Stomach (tissue), 4 donors: ENCODE results near the gene MCC.

Source experiments
- EP300 ChIP-seq: sonication (generic); formaldehyde crosslinking; IDR thresholded peaks from one replicate; pipeline ENCODE4 v1.6.1; 2017; ENCODE audit warnings: antibody characterized with exemption
- POLR2A ChIP-seq, 4 donors: fragments of 450-650 bp; IDR thresholded peaks; one replicate each; pipeline ENCODE4 v1.6.1; 2016; ENCODE audit warnings: antibody characterized with exemption in 4 of 4, control low read depth in 2 of 4, mild to moderate bottlenecking in 1 of 4, moderate library complexity in 1 of 4
- TF ChIP-seq, protein P1 (sequence below), 7 experiments: fragments of 450-650 bp in 4 of 7; fragments of 200-600 bp in 3 of 7; sonication (generic) in 3 of 7; IDR thresholded peaks; one replicate each; pipeline ENCODE4 v1.5.1; 2016 to 2019; ENCODE audit warnings: antibody characterized with exemption in 7 of 7, control low read depth in 2 of 7, mild to moderate bottlenecking in 1 of 7

- TF ChIP-seq, protein P1, sequence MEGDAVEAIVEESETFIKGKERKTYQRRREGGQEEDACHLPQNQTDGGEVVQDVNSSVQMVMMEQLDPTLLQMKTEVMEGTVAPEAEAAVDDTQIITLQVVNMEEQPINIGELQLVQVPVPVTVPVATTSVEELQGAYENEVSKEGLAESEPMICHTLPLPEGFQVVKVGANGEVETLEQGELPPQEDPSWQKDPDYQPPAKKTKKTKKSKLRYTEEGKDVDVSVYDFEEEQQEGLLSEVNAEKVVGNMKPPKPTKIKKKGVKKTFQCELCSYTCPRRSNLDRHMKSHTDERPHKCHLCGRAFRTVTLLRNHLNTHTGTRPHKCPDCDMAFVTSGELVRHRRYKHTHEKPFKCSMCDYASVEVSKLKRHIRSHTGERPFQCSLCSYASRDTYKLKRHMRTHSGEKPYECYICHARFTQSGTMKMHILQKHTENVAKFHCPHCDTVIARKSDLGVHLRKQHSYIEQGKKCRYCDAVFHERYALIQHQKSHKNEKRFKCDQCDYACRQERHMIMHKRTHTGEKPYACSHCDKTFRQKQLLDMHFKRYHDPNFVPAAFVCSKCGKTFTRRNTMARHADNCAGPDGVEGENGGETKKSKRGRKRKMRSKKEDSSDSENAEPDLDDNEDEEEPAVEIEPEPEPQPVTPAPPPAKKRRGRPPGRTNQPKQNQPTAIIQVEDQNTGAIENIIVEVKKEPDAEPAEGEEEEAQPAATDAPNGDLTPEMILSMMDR (IDR thresholded peaks at IDR 0.05) = no peak
- TF ChIP-seq EP300 (no peak), POLR2A (IDR thresholded peaks at IDR 0.05) (no peak)
These were observed 16.9 kb upstream of the MCC start for GRCh38 chr5:113505181-113505580.
